ENCODE data around the gene MESP2.
A peak's percentile ranks its signal among the peaks of the same experiment; 100 is the strongest.

MESP2 gene

DNA sequence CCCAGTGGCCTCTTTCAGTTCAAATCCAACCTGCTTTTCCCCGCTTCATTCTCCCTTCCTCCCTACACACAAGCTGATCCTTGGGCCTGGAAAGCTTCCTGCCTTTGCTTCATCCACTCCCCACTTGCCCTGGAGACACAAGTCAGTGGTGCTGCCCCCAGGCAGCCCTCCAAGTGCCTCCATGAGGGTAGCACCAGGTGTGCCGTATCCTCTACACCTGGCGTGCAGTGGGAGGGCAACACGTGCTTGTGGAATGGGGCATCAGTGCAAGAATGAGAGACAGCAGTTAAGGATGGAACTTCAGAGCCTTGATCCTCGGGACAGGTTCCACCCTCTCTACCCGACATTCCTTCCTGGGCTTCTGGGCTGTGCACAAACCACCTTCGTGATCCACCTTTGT, 34.7 kb downstream of the MESP2 start:
- H3K9ac ChIP-seq (ENCODE audit: low read length in 2 of 2): no peak overlapping the region
- peaks cover 0 to 4% of the 10 kb centered on the region in 2 donors for H3K9me3 ChIP-seq (ENCODE audit: control insufficient read depth in 2 of 2, low read length in 2 of 2)
- H3K36me3 ChIP-seq (ENCODE audit: control insufficient read depth in 2 of 2, insufficient read depth in 2 of 2, low read length in 2 of 2): no peaks in the 10 kb centered on the region
- H3K27me3 ChIP-seq (ENCODE audit: control insufficient read depth in 1 of 2, insufficient read depth in 2 of 2, low read length in 2 of 2): peaks cover 17 to 23% of the 10 kb centered on the region in 2 donors
- H3K4me1 ChIP-seq (ENCODE audit: control insufficient read depth, insufficient read depth, low read length): peaks cover 5% of the 10 kb centered on the region
- H3K4me3 ChIP-seq (ENCODE audit: low read length in 2 of 2): no peak overlapping the region
- no peak overlapping the region for H3K27ac ChIP-seq (ENCODE audit: low read length)

DNA sequence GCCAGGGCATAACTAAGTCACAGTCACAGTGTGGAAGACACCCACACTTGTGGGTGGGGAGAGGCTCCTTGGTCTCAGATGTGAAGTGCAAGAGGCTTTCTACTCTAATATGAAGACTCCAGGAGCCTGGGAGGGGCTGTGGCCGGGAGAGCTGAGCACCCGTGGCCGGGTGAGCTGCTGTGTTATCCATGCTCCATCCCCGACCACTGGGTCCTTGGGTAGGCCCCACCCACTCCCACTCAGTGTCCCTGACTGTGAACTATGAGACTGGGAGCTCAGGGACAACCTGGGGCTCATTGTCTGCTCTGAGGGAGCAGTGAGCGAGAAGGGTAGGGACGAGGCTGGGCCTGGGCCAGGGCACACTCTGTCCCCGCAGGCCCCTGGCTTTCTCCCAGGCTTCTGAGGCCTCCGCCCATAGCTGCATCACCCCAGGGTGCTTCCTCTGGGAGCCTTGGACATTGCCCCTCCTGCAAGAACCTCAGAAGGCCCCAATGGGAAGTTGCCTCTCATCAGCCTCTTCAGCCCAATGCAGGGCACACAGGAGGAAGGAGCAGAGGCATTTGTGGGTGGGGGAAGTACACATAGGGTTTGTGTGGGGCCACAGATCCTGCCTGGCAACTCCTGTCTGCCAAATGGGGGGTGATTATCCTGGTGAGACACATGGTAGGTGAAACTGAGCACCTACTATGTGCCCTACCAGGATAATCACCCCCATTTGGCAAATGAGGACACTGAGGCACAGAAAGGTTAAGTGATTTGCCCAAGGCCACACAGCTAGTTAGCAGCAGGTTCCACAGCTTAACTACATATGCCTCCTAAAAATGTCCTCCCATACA, 36.1 kb downstream of the MESP2 start:
- H3K4me1 ChIP-seq (ENCODE audit: control insufficient read depth, insufficient read depth, low read length): peaks cover 5% of the 10 kb centered on the region
- peaks cover 0 to 5% of the 10 kb centered on the region in 2 donors for H3K9me3 ChIP-seq (ENCODE audit: control insufficient read depth in 2 of 2, low read length in 2 of 2)
- H3K4me3 ChIP-seq (ENCODE audit: low read length in 2 of 2): no peak overlapping the region
- no peak overlapping the region for H3K27ac ChIP-seq (ENCODE audit: low read length)
- H3K27me3 ChIP-seq (ENCODE audit: control insufficient read depth in 1 of 2, insufficient read depth in 2 of 2, low read length in 2 of 2): peaks cover 24 to 25% of the 10 kb centered on the region in 2 donors
- H3K9ac ChIP-seq (ENCODE audit: low read length in 2 of 2): no peak overlapping the region
- no peaks in the 10 kb centered on the region for H3K36me3 ChIP-seq (ENCODE audit: control insufficient read depth in 2 of 2, insufficient read depth in 2 of 2, low read length in 2 of 2)

DNA sequence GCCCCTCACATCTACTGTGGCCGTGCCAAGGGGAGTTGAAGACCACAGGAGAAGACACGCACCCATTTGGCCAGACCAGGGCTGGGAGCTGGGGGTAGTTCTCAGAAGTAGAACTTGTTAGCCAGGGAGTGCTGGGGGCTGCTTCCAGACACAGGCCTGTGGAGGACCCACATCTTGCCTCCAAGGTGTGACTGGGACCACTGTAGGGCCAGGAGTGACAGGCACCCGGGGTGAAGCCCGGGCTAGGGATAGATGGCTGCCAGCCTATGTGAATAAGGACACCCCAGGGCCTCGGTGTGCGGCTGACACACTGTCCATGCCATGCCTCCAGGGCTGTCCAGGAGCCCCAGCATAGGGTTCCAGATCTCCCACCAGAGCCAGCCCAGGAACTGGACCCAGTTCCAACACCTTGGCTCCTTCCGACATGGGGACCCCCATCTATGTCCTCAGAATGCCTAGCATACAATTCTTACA, 36.8 kb downstream of the MESP2 start:
- no peak overlapping the region for H3K27ac ChIP-seq (ENCODE audit: low read length)
- peaks cover 24 to 25% of the 10 kb centered on the region in 2 donors for H3K27me3 ChIP-seq (ENCODE audit: control insufficient read depth in 1 of 2, insufficient read depth in 2 of 2, low read length in 2 of 2)
- peaks cover 5% of the 10 kb centered on the region for H3K4me1 ChIP-seq (ENCODE audit: control insufficient read depth, insufficient read depth, low read length)
- no peak overlapping the region for H3K4me3 ChIP-seq (ENCODE audit: low read length in 2 of 2)
- H3K36me3 ChIP-seq (ENCODE audit: control insufficient read depth in 2 of 2, insufficient read depth in 2 of 2, low read length in 2 of 2): no peaks in the 10 kb centered on the region
- H3K9ac ChIP-seq (ENCODE audit: low read length in 2 of 2): no peak overlapping the region
- peaks cover 0 to 5% of the 10 kb centered on the region in 2 donors for H3K9me3 ChIP-seq (ENCODE audit: control insufficient read depth in 2 of 2, low read length in 2 of 2)

DNA sequence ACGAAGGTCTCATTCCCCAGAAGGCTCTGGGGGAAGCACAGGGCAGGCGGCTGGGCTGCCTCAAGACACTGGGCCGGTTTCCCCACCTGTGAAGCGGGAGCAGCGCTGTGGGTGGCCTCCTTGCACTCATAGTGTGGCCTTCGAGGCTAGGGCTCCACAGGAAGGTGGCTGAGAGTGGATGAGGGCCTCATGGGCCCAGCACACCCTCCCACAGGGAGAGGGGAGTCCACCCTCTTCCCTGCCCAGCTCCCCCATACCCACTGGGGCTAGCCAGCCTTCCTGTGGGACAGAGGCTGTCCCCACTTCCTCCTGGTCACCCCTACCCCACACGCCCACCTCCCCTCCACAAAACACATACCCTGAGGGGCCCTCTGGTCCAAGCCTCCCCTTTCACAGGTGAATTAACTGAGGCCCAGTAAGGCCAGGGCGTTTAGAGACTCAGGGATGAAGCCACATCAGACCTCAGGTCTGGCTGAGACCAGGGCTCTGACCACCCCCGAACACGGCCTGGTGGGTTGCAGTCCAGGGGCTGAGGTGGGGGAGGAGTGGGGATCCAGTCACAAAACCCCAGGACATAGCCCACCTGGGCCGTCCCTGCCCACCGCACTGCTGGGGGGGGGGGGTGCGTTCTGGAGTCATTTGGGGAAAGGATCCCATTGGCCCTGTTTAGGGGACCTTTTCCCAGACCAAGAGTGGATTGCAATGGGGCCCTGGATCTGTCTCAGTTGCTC, 37.4 kb downstream of the MESP2 start:
- H3K4me3 ChIP-seq (ENCODE audit: low read length in 2 of 2): peak overlapping the region in 1 of 2 donors; percentile 54
- H3K9ac ChIP-seq (ENCODE audit: low read length in 2 of 2): no peak overlapping the region
- peaks cover 24 to 25% of the 10 kb centered on the region in 2 donors for H3K27me3 ChIP-seq (ENCODE audit: control insufficient read depth in 1 of 2, insufficient read depth in 2 of 2, low read length in 2 of 2)
- H3K4me1 ChIP-seq (ENCODE audit: control insufficient read depth, insufficient read depth, low read length): peaks cover 5% of the 10 kb centered on the region
- no peaks in the 10 kb centered on the region for H3K36me3 ChIP-seq (ENCODE audit: control insufficient read depth in 2 of 2, insufficient read depth in 2 of 2, low read length in 2 of 2)
- no peak overlapping the region for H3K27ac ChIP-seq (ENCODE audit: low read length)
- peaks cover 0 to 5% of the 10 kb centered on the region in 2 donors for H3K9me3 ChIP-seq (ENCODE audit: control insufficient read depth in 2 of 2, low read length in 2 of 2)

DNA sequence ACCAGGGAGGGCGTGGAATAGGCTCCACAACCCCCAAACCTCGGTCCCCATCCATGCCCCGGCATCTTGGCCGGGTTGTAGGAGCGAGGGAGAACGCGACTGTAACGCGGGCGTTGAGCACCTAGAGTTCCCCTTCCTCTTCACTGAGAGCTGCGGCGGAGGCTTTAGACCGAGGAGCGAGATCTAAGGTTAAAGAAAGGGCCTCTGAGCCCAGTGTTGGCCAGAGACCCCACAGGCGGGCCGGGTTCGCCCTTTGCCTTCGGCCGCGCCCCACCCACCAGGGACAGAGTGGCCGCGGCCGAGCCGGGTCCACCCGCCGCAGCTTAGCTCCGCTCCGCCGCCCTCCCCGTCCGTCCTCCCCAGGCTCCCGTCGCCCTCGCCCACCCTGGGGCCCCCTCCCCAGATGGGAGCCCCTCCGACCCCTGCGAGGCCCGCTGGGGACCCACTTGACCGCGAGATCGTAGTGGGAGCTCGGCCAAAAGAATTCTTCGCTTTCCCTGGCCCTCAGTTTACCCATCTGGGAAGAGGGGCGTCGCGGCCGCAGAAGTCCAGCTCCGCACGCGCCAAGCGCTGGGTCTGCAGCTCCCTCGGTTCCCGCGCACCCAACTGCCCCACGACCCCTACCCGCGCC, 38.1 kb downstream of the MESP2 start:
- Histone ChIP-seq H3K4me3 (ENCODE audit: low read length in 2 of 2) (peak overlapping the region in 1 of 2 donors; percentile 54), H3K36me3 (ENCODE audit: control insufficient read depth in 2 of 2, insufficient read depth in 2 of 2, low read length in 2 of 2) (no peaks in the 10 kb centered on the region), H3K27ac (ENCODE audit: low read length) (no peak overlapping the region), H3K9ac (ENCODE audit: low read length in 2 of 2) (no peak overlapping the region), H3K4me1 (ENCODE audit: control insufficient read depth, insufficient read depth, low read length) (peaks cover 5% of the 10 kb centered on the region), H3K27me3 (ENCODE audit: control insufficient read depth in 1 of 2, insufficient read depth in 2 of 2, low read length in 2 of 2) (peaks cover 24 to 25% of the 10 kb centered on the region in 2 donors), H3K9me3 (ENCODE audit: control insufficient read depth in 2 of 2, low read length in 2 of 2) (peaks cover 0 to 5% of the 10 kb centered on the region in 2 donors)

DNA sequence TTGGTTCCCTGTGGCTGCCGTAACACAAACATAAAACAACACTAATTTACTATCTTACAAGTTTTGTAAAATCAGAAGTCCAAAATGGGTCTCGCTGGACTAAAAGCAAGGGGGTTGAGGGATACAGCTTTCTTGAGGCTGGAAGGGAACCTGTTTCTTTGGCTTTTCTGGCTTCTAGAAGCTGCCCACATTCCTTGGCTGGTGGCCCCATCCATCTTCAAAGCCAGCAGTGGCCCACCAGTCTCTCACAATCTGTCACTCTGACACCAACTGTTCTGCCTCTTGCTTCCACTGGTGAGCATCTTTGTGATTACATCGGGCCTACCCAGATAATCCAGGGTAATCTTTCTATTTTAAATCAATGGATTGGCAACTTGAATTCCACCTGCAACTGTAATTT, 39.6 kb downstream of the MESP2 start:
- Histone ChIP-seq H3K9ac (ENCODE audit: low read length in 2 of 2) (no peak overlapping the region), H3K27ac (ENCODE audit: low read length) (no peak overlapping the region), H3K4me3 (ENCODE audit: low read length in 2 of 2) (no peak overlapping the region), H3K36me3 (ENCODE audit: control insufficient read depth in 2 of 2, insufficient read depth in 2 of 2, low read length in 2 of 2) (no peaks in the 10 kb centered on the region), H3K27me3 (ENCODE audit: control insufficient read depth in 1 of 2, insufficient read depth in 2 of 2, low read length in 2 of 2) (peaks cover 24 to 25% of the 10 kb centered on the region in 2 donors), H3K9me3 (ENCODE audit: control insufficient read depth in 2 of 2, low read length in 2 of 2) (peaks cover 0 to 5% of the 10 kb centered on the region in 2 donors), H3K4me1 (ENCODE audit: control insufficient read depth, insufficient read depth, low read length) (peaks cover 5% of the 10 kb centered on the region)

DNA sequence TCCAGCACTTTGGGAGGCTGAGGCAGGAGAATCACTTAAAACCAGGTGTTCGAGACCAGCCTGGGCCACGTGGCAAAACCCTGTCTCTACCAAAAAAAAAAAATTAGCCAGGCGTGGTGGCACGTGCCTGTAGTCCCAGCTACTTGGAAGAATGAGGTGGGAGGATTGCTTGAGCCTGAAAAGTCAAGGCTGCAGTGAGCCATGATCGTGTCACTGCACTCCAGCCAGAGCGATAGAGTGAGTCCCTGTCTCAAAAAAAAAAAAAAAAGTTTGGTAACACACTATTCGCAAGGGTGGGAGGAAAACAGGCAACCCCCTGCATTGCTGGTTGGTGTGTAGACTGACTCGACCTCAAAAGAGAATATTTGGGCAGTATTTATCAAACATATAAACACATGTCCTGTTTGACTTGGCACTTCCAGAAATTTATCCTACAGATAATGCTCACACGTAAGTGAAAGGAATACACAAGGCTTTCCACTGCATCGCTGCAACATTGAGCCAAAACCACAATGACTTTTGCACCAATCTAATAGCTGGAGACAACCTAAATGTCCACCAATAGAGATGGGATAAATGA, 41.7 kb downstream of the MESP2 start:
- peaks cover 25 to 29% of the 10 kb centered on the region in 2 donors for H3K27me3 ChIP-seq (ENCODE audit: control insufficient read depth in 1 of 2, insufficient read depth in 2 of 2, low read length in 2 of 2)
- peaks cover 0 to 5% of the 10 kb centered on the region in 2 donors for H3K9me3 ChIP-seq (ENCODE audit: control insufficient read depth in 2 of 2, low read length in 2 of 2)
- no peak overlapping the region for H3K27ac ChIP-seq (ENCODE audit: low read length)

DNA sequence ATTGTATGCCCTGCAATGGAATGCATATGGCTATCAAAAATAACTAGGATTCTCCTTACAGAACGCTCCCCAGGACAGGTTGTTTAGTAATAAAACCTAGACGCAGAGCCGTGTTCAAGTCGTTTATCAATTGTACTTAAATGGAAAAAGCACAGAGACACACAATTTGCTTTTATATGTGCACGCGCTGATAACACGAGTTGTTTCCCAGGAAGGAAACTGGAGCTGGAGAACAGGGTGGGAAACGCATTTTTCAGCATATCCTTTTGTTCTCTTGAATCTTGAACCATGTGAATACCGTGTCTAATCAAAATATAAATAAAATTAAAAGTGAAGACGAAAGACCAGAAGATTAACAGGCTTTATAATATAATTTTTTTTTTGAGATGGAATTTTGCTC, 42.2 kb downstream of the MESP2 start:
- Histone ChIP-seq H3K27me3 (ENCODE audit: control insufficient read depth in 1 of 2, insufficient read depth in 2 of 2, low read length in 2 of 2) (peaks cover 25 to 28% of the 10 kb centered on the region in 2 donors), H3K4me3 (ENCODE audit: low read length in 2 of 2) (no peak overlapping the region), H3K36me3 (ENCODE audit: control insufficient read depth in 2 of 2, insufficient read depth in 2 of 2, low read length in 2 of 2) (no peaks in the 10 kb centered on the region), H3K9me3 (ENCODE audit: control insufficient read depth in 2 of 2, low read length in 2 of 2) (peaks cover 0 to 5% of the 10 kb centered on the region in 2 donors), H3K9ac (ENCODE audit: low read length in 2 of 2) (no peak overlapping the region), H3K27ac (ENCODE audit: low read length) (no peak overlapping the region), H3K4me1 (ENCODE audit: control insufficient read depth, insufficient read depth, low read length) (peaks cover 3% of the 10 kb centered on the region)

More for the DNA sequence above, 41.7 kb downstream of the MESP2 start:
- Histone ChIP-seq H3K4me1 (ENCODE audit: control insufficient read depth, insufficient read depth, low read length) (peaks cover 5% of the 10 kb centered on the region), H3K4me3 (ENCODE audit: low read length in 2 of 2) (no peak overlapping the region), H3K9ac (ENCODE audit: low read length in 2 of 2) (no peak overlapping the region), H3K36me3 (ENCODE audit: control insufficient read depth in 2 of 2, insufficient read depth in 2 of 2, low read length in 2 of 2) (no peaks in the 10 kb centered on the region)

DNA sequence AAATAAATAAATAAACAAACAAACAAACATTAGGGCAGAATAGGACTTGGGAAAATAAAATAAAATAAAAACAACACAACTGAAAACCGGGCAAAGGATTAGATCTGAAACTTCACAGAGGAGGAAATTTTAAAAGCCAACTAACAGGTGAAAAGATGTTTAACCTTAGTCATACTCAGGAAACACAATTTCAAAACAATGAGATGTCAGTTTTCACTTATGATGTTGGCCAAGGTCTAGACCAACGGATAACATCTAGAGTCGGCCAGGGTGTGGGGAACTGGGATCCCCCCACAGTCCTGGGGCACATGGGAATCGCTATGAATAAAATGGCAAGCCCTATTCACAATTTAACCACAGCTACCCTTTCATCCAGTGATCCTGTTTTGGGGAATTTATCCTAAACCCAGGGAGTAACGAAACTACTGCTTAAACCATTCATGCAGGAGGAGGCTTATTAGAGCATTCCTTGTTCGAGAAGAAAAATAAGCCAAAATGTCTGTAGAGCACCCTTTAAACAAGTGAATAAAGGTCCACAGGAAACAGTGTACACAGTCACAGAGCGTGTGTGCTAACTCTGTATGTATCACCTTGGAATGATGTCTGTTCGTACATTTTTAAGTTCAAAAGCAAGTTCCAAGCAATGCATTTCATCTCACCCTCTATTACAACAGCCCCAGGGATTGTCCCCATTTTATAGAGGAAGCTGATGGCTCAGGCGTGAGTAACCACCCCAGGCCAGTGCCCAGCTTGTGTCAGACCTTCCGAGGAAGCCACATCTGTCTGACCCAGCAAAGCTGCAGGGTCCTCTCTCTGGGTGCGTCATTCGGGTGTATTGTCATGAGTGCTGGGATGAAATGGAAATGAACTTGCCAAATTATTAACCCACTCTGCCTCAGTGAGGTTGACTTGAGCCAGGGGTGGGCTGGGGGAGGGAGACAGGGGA, 44.8 kb downstream of the MESP2 start:
- no peak overlapping the region for H3K27ac ChIP-seq (ENCODE audit: low read length)
- no peak overlapping the region for H3K4me3 ChIP-seq (ENCODE audit: low read length in 2 of 2)

More for the DNA sequence above, 44.8 kb downstream of the MESP2 start:
- no peaks in the 10 kb centered on the region for H3K9me3 ChIP-seq (ENCODE audit: control insufficient read depth in 2 of 2, low read length in 2 of 2)
- H3K4me1 ChIP-seq (ENCODE audit: control insufficient read depth, insufficient read depth, low read length): no peaks in the 10 kb centered on the region
- H3K36me3 ChIP-seq (ENCODE audit: control insufficient read depth in 2 of 2, insufficient read depth in 2 of 2, low read length in 2 of 2): no peaks in the 10 kb centered on the region
- H3K9ac ChIP-seq (ENCODE audit: low read length in 2 of 2): no peak overlapping the region
- peaks cover under 1 to 11% of the 10 kb centered on the region in 2 donors for H3K27me3 ChIP-seq (ENCODE audit: control insufficient read depth in 1 of 2, insufficient read depth in 2 of 2, low read length in 2 of 2)
